IMR-90 (cell line): Measurements from ENCODE around the gene HUS1B. TPM values are rescaled to one million over a fixed set of nuclear protein-coding genes. Genes with fewer than 3 reads are reported as not detected.
A peak's percentile ranks its signal among the peaks of the same experiment; 100 is the strongest.

Experiments
- ATAC-seq: fragments of 200-7000 bp; cut with Tn5 transposase; 2 replicates; pipeline ENCODE4 v1.9.1; 2020; ENCODE audit warnings: low read depth, mild to moderate bottlenecking, moderate library complexity
- BruUV-seq: library from RNA; stranded (reverse); fragments of 400-500 nt; replicated peaks from 2 replicates; lab custom pipeline; 2021; lab: Mats Ljungman, UMichigan
- CTCF ChIA-PET: fragments of 300-600 bp; formaldehyde crosslinking; extraction: SDS; loops from one replicate; lab custom pipeline; 2021; ENCODE audit warnings: antibody characterized with exemption; lab: Yijun Ruan, JAX
- POLR2A ChIA-PET: fragments of 300-600 bp; sonication (Branson Sonifier 250); formaldehyde crosslinking; loops from one replicate; lab custom pipeline; 2022; ENCODE audit warnings: antibody characterized with exemption; ENCODE audit not compliant: unreplicated experiment; lab: Charles Lee
- DNase-seq: peaks from one replicate; pipeline ENCODE4 v3.0.0; 2013
- H2AFZ ChIP-seq: replicated peaks from 2 replicates; pipeline ENCODE3; 2013; ENCODE audit warnings: low read length, mild to moderate bottlenecking; ENCODE audit not compliant: poor library complexity
- H2AK5ac ChIP-seq: 2 replicates; pipeline ENCODE4 v1.6.1; 2013; ENCODE audit warnings: low read depth, low read length, inconsistent platforms
- H2AK9ac ChIP-seq: replicated peaks from 2 replicates; pipeline ENCODE3; 2013; ENCODE audit warnings: mild to moderate bottlenecking, low read depth, low read length, moderate library complexity; ENCODE audit not compliant: poor library complexity
- H2BK120ac ChIP-seq: 2 replicates; pipeline ENCODE4 v1.6.1; 2013; ENCODE audit warnings: low read depth, low read length, inconsistent platforms
- H2BK15ac ChIP-seq: 3 replicates; pipeline ENCODE4 v1.6.1; 2013; ENCODE audit warnings: low read depth, low read length, inconsistent platforms
- H2BK20ac ChIP-seq: 2 replicates; pipeline ENCODE4 v1.6.1; 2013; ENCODE audit warnings: low read depth, mild to moderate bottlenecking, inconsistent platforms, low read length, moderate library complexity
- H2BK5ac ChIP-seq: 2 replicates; pipeline ENCODE4 v1.6.1; 2013; ENCODE audit warnings: mild to moderate bottlenecking, low read depth, low read length, inconsistent platforms; ENCODE audit not compliant: poor library complexity, severe bottlenecking
- H3K14ac ChIP-seq: replicated peaks from 2 replicates; pipeline ENCODE4 v1.6.1; 2013; ENCODE audit warnings: low read depth, low read length, inconsistent platforms
- H3K18ac ChIP-seq: 2 replicates; pipeline ENCODE4 v1.6.1; 2013; ENCODE audit warnings: low read depth, low read length, control low read depth
- H3K23ac ChIP-seq: 2 replicates; pipeline ENCODE4 v1.6.1; 2013; ENCODE audit warnings: low read depth, low read length, inconsistent platforms
- H3K27ac ChIP-seq: 2 replicates; pipeline ENCODE4 v1.5.1; 2013; ENCODE audit warnings: mild to moderate bottlenecking, control low read depth, low read length; ENCODE audit not compliant: insufficient read depth
- H3K27me3 ChIP-seq: 2 replicates; pipeline ENCODE4 v1.6.1; 2013; ENCODE audit warnings: low read length; ENCODE audit not compliant: control insufficient read depth, insufficient read depth
- H3K36me3 ChIP-seq: 2 replicates; pipeline ENCODE4 v1.6.1; 2013; ENCODE audit warnings: low read length, mixed read lengths; ENCODE audit not compliant: control insufficient read depth, insufficient read depth
- H3K4ac ChIP-seq: 2 replicates; pipeline ENCODE4 v1.6.1; 2013; ENCODE audit warnings: low read depth, low read length, inconsistent platforms
- H3K4me1 ChIP-seq: 2 replicates; pipeline ENCODE4 v1.6.1; 2013; ENCODE audit warnings: low read length, mixed read lengths; ENCODE audit not compliant: control insufficient read depth, insufficient read depth
- H3K4me2 ChIP-seq: 2 replicates; pipeline ENCODE4 v1.6.1; 2013; ENCODE audit warnings: low read depth, mild to moderate bottlenecking, control low read depth, low read length, moderate library complexity
- H3K4me3 ChIP-seq: 2 replicates; pipeline ENCODE4 v1.5.1; 2013; ENCODE audit warnings: low read depth, mild to moderate bottlenecking, control low read depth, low read length, moderate library complexity; ENCODE audit not compliant: insufficient read depth
- H3K56ac ChIP-seq: 2 replicates; pipeline ENCODE4 v1.6.1; 2013; ENCODE audit warnings: low read length, inconsistent platforms; ENCODE audit not compliant: insufficient read depth; ENCODE audit errors: extremely low read depth
- H3K79me1 ChIP-seq, 2 experiments: 2 replicates each; pipeline ENCODE4 v1.6.1; 2013; ENCODE audit warnings: low read length in 2 of 2, inconsistent platforms in 1 of 2, low read depth in 1 of 2
- H3K9ac ChIP-seq: 2 replicates; pipeline ENCODE4 v1.6.1; 2013; ENCODE audit warnings: low read depth, low read length, control low read depth
- H3K9me1 ChIP-seq: 2 replicates; pipeline ENCODE4 v1.6.1; 2013; ENCODE audit warnings: low read length, inconsistent platforms; ENCODE audit not compliant: insufficient read depth
- H3K9me3 ChIP-seq: 2 replicates; pipeline ENCODE4 v1.6.1; 2013; ENCODE audit warnings: low read length; ENCODE audit not compliant: control insufficient read depth, insufficient read depth
- H4K20me1 ChIP-seq: 2 replicates; pipeline ENCODE4 v1.6.1; 2013; ENCODE audit warnings: low read length, inconsistent platforms; ENCODE audit not compliant: insufficient read depth
- H4K5ac ChIP-seq: 2 replicates; pipeline ENCODE4 v1.6.1; 2013; ENCODE audit warnings: mild to moderate bottlenecking, low read depth, low read length, control low read depth
- H4K8ac ChIP-seq, 2 experiments: 2 replicates each; pipeline ENCODE4 v1.6.1; 2013; ENCODE audit warnings: low read depth in 2 of 2, low read length in 2 of 2, control low read depth in 1 of 2, inconsistent platforms in 1 of 2
- H4K91ac ChIP-seq: 2 replicates; pipeline ENCODE4 v1.6.1; 2013; ENCODE audit warnings: low read depth, low read length, inconsistent platforms; ENCODE audit not compliant: insufficient read depth
- BHLHE40 ChIP-seq: fragments of 150-350 bp; IDR thresholded peaks from 2 replicates; pipeline ENCODE4 v1.6.1; 2016; ENCODE audit warnings: mild to moderate bottlenecking, low read depth, low read length
- CEBPB ChIP-seq: IDR thresholded peaks from 2 replicates; pipeline ENCODE4 v1.6.1; 2012; ENCODE audit warnings: low read depth, low read length, improper control_type of control experiment
- CHD1 ChIP-seq: IDR thresholded peaks from 2 replicates; pipeline ENCODE4 v1.6.1; 2012; ENCODE audit warnings: low read depth, low read length, improper control_type of control experiment
- FOS ChIP-seq: fragments of 150-350 bp; IDR thresholded peaks from 2 replicates; pipeline ENCODE4 v1.6.1; 2016; ENCODE audit warnings: low read depth, low read length
- MAFK ChIP-seq: IDR thresholded peaks from 2 replicates; pipeline ENCODE4 v1.6.1; 2012; ENCODE audit warnings: low read depth, low read length, improper control_type of control experiment
- MAZ ChIP-seq: IDR thresholded peaks from 2 replicates; pipeline ENCODE4 v1.6.1; 2012; ENCODE audit warnings: low read depth, mild to moderate bottlenecking, low read length, improper control_type of control experiment, moderate library complexity, borderline replicate concordance
- MXI1 ChIP-seq: IDR thresholded peaks from 2 replicates; pipeline ENCODE4 v1.6.1; 2012; ENCODE audit warnings: low read depth, mild to moderate bottlenecking, low read length, moderate library complexity, borderline replicate concordance
- NFE2L2 ChIP-seq: fragments of 150-350 bp; IDR thresholded peaks from 2 replicates; pipeline ENCODE4 v1.6.1; 2016; ENCODE audit warnings: low read depth, mild to moderate bottlenecking, low read length
- POLR2A ChIP-seq: IDR thresholded peaks from 2 replicates; pipeline ENCODE4 v1.6.1; 2012; ENCODE audit warnings: mild to moderate bottlenecking, low read depth, low read length
- RAD21 ChIP-seq: IDR thresholded peaks from 2 replicates; pipeline ENCODE4 v1.6.1; 2012; ENCODE audit warnings: low read length, improper control_type of control experiment
- RCOR1 ChIP-seq: IDR thresholded peaks from 2 replicates; pipeline ENCODE4 v1.6.1; 2012; ENCODE audit warnings: mild to moderate bottlenecking, low read length, improper control_type of control experiment; ENCODE audit not compliant: insufficient replicate concordance
- RFX5 ChIP-seq: IDR thresholded peaks from 2 replicates; pipeline ENCODE4 v1.8.0; 2012; ENCODE audit warnings: low read depth, mild to moderate bottlenecking, low read length, moderate library complexity
- SMC3 ChIP-seq: fragments of 150-350 bp; IDR thresholded peaks from 2 replicates; pipeline ENCODE4 v1.6.1; 2016; ENCODE audit warnings: low read depth, mild to moderate bottlenecking, antibody characterized with exemption, low read length, moderate library complexity
- WGBS, 2 experiments: methylation state at CpG; one replicate each; pipeline versions ENCODE4 v1.1.5 to v1.1.7; 2013; ENCODE audit warnings: missing lambda C conversion rate in 2 of 2; ENCODE audit not compliant: insufficient read length in 1 of 2; ENCODE audit errors: extremely low coverage in 2 of 2; 5-methylcytosine and 5-hydroxymethylcytosine counted together
- dilution Hi-C: fragments of 300-500 bp; cut with HindIII; formaldehyde crosslinking; loops from one replicate; pipeline ENCODE4 v1.14.3; 2018; ENCODE audit warnings: low sequenced_read_pairs; ENCODE audit not compliant: unreplicated experiment
- in situ Hi-C: fragments of 300-500 bp; cut with MboI; formaldehyde crosslinking; loops from 3 replicates; pipeline ENCODE4 v1.14.3; 2019; ENCODE audit warnings: low sequenced_read_pairs, inconsistent platforms, mixed read lengths
- intact Hi-C: fragments of 100-400 bp; cut with micrococcal nuclease; formaldehyde crosslinking; loops from 2 replicates; pipeline ENCODE4 v1.10.0; 2022
- polyA plus RNA-seq, 3 experiments: library from polyadenylated mRNA; depleted of rRNA; stranded (reverse); fragments of >200 nt; gene quantifications; 2 replicates each; pipeline ENCODE4 v1.2.3, GENCODE V29; 2012; ENCODE audit warnings: low replicate concordance in 1 of 3
- total RNA-seq: library from RNA; depleted of rRNA; stranded (reverse); fragments of >200 nt; gene quantifications from 2 replicates; pipeline ENCODE4 v1.2.3, GENCODE V29; 2012
- TF ChIP-seq, protein P1 (sequence below): fragments of 150-350 bp; IDR thresholded peaks from 2 replicates; pipeline ENCODE4 v1.6.1; 2016; ENCODE audit warnings: low read depth, mild to moderate bottlenecking, low read length, moderate library complexity, borderline replicate concordance
- TF ChIP-seq, protein P2 (sequence below): fragments of 150-350 bp; IDR thresholded peaks from 2 replicates; pipeline ENCODE4 v1.6.1; 2017; ENCODE audit warnings: mild to moderate bottlenecking, antibody characterized with exemption, low read length, low read depth

The HUS1B gene
- total and polyA plus RNA-seq, 2 of the 4 experiments (the other 2 are of a cell fraction), result 0.36 to 0.39 TPM

DNA sequence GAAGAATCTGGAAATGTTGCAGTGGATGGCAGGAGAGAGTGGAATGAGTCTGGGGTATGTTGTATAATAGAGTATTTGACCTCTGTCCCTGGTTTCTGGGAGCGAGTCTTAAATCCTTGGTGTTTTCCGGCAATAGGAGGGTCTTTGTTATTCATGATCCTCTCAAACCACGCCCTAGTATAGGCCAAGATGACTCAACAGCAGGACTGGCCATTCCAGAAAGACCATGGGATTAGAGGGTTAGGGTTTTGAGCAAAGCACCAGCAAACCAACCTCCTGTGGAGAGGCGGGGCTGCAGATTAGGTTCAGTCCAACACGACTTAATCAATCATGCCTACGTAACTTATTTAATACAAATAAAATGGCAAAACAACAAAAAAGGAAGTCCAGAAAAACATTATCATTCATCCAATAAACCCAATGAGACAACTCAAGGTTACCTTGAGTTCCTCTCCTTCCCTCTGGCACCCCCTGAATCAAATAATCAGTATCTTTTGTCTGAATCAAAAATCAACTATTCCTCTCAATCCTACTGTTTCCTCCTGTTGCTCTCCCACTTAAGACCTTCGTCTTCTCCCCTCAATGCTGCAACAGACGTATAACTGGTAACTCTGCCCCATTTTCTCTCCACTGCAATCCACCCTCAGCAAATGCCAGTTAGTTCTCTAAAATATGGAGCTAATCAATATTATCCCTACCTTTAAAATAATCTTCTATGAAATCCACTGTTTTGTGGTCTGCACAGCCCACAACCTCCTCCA, 15.5 kb downstream of the HUS1B start (continued):
- no peak for TF ChIP-seq MAZ

DNA sequence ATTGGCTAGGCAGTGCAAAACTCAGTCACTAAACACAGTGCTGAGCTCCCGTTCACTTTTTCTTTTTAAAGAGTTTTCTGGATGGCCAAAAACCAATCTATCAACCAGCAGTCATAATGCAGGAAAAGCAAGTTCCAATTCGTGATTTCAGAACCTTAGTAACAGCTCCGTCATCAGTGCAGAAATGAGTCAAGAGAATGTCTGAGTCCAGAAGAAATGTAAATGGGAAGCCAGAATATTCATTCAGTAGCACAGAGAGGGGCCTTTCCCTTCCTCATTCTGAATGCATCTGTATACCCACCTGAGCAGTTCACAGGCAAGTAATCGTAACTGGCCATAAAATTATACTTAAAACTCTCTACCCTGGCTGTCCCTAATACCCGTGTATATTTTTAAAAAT, 20.4 kb downstream of the HUS1B start:
- H3K4me3 ChIP-seq, result no peak overlapping the region
- H4K8ac ChIP-seq, result no peak overlapping the region
- dilution Hi-C loops (no loop called here), intact Hi-C loops (no loop called here), in situ Hi-C loops (no loop called here)
- H2BK15ac ChIP-seq, result no peak overlapping the region
- peaks cover 8% of the 10 kb centered on the region for H3K36me3 ChIP-seq
- no peak overlapping the region for H4K91ac ChIP-seq
- no peak overlapping the region for H2BK5ac ChIP-seq
- no peak overlapping the region for H4K5ac ChIP-seq
- CTCF ChIA-PET, result no interaction called here
- H3K4me2 ChIP-seq, result no peak overlapping the region
- H3K4me1 ChIP-seq, result no peaks in the 10 kb centered on the region
- BruUV-seq, result no TSS peak
- H3K27ac ChIP-seq, result no peak overlapping the region
- no peak overlapping the region for H3K9ac ChIP-seq
- 0 out of 2 replicates have a peak, but pooled peaks cover 3% of the 10 kb centered on the region for H4K20me1 ChIP-seq
- no peak overlapping the region for H3K23ac ChIP-seq
- H3K79me1 ChIP-seq, result peaks cover 17 to 46% of the 10 kb centered on the region in 2 experiments
- no peak overlapping the region for H3K4ac ChIP-seq
- H2AK5ac ChIP-seq, result no peak overlapping the region
- DNase-seq (peak; percentile 39), ATAC-seq (no peak)
- POLR2A ChIA-PET, result no interaction called here
- no CpG with 5 or more reads among the region's 5 CpGs for WGBS, 2 experiments
- no peak overlapping the region for H2BK20ac ChIP-seq
- no peak overlapping the region for H3K56ac ChIP-seq
- H2AK9ac ChIP-seq, result no peak overlapping the region
- peaks cover 9% of the 10 kb centered on the region for H3K9me1 ChIP-seq
- no peaks in the 10 kb centered on the region; the same call in 1 of the 2 replicates for H3K9me3 ChIP-seq
- no peak overlapping the region for H2BK120ac ChIP-seq
- no peak overlapping the region for H3K14ac ChIP-seq
- H3K18ac ChIP-seq, result no peak overlapping the region
- no peak overlapping the region for H2AFZ ChIP-seq
- H3K27me3 ChIP-seq, result no peaks in the 10 kb centered on the region
- no peak for TF ChIP-seq RAD21
- no peak for TF ChIP-seq BHLHE40
- TF ChIP-seq, protein P1, sequence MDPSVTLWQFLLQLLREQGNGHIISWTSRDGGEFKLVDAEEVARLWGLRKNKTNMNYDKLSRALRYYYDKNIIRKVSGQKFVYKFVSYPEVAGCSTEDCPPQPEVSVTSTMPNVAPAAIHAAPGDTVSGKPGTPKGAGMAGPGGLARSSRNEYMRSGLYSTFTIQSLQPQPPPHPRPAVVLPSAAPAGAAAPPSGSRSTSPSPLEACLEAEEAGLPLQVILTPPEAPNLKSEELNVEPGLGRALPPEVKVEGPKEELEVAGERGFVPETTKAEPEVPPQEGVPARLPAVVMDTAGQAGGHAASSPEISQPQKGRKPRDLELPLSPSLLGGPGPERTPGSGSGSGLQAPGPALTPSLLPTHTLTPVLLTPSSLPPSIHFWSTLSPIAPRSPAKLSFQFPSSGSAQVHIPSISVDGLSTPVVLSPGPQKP, result no peak
- TF ChIP-seq CEBPB, result no peak
- TF ChIP-seq, protein P2, sequence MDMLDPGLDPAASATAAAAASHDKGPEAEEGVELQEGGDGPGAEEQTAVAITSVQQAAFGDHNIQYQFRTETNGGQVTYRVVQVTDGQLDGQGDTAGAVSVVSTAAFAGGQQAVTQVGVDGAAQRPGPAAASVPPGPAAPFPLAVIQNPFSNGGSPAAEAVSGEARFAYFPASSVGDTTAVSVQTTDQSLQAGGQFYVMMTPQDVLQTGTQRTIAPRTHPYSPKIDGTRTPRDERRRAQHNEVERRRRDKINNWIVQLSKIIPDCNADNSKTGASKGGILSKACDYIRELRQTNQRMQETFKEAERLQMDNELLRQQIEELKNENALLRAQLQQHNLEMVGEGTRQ, result no peak
- TF ChIP-seq SMC3, result no peak
- TF ChIP-seq RFX5, result no peak
- no peak for TF ChIP-seq MXI1
- TF ChIP-seq CHD1, result no peak
- TF ChIP-seq FOS, result no peak
- no peak for TF ChIP-seq NFE2L2
- TF ChIP-seq MAZ, result no peak
- TF ChIP-seq MAFK, result no peak
- no peak for TF ChIP-seq POLR2A
- TF ChIP-seq RCOR1, result no peak
